ENCODE results near the gene LCN6. TPM values are rescaled to one million over a fixed set of nuclear protein-coding genes. Genes with fewer than 3 reads are reported as not detected.
A peak's percentile ranks its signal among the peaks of the same experiment; 100 is the strongest.

Gene LCN6
- total and polyA plus RNA-seq, 9 of the 15 experiments (the other 6 are each of a cell fraction or from before 2014, with no cell fraction given) = 0.10 to 0.45 (median 0.37) TPM; not detected in 5

GRCh38 chr9:136789523-136789937 is 41.2 kb upstream of the LCN6 start (continued):
- TF ChIP-seq MGA (IDR thresholded peaks at IDR 0.05) = peak; percentile 37; the same call in 1 of the 2 replicates
- TF ChIP-seq DDX20 (tag; IDR thresholded peaks at IDR 0.05; ENCODE audit: low read depth) = peak; percentile 86
- no peak for TF ChIP-seq FOXJ2 (tag; IDR thresholded peaks at IDR 0.05)
- TF ChIP-seq, protein P1, sequence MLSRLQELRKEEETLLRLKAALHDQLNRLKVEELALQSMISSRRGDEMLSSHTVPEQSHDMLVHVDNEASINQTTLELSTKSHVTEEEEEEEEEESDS (CRISPR knock-in tag; IDR thresholded peaks at IDR 0.05) = peak; percentile 28; the same call in 1 of the 2 replicates
- peak; percentile 79 for TF ChIP-seq ZNF41 (CRISPR knock-in tag; conservative IDR thresholded peaks at IDR 0.05)
- no peak for TF ChIP-seq RNF2 (IDR thresholded peaks at IDR 0.05)
- peak; percentile 87 for TF ChIP-seq ZKSCAN8 (CRISPR knock-in tag; IDR thresholded peaks at IDR 0.05)
- TF ChIP-seq, protein P2, sequence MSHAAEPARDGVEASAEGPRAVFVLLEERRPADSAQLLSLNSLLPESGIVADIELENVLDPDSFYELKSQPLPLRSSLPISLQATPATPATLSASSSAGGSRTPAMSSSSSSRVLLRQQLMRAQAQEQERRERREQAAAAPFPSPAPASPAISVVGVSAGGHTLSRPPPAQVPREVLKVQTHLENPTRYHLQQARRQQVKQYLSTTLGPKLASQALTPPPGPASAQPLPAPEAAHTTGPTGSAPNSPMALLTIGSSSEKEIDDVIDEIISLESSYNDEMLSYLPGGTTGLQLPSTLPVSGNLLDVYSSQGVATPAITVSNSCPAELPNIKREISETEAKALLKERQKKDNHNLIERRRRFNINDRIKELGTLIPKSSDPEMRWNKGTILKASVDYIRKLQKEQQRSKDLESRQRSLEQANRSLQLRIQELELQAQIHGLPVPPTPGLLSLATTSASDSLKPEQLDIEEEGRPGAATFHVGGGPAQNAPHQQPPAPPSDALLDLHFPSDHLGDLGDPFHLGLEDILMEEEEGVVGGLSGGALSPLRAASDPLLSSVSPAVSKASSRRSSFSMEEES (CRISPR knock-in tag; IDR thresholded peaks at IDR 0.05) = no peak
- TF ChIP-seq, protein P3, sequence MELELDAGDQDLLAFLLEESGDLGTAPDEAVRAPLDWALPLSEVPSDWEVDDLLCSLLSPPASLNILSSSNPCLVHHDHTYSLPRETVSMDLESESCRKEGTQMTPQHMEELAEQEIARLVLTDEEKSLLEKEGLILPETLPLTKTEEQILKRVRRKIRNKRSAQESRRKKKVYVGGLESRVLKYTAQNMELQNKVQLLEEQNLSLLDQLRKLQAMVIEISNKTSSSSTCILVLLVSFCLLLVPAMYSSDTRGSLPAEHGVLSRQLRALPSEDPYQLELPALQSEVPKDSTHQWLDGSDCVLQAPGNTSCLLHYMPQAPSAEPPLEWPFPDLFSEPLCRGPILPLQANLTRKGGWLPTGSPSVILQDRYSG (tag; conservative IDR thresholded peaks at IDR 0.05; ENCODE audit: low read depth) = peak; percentile 96
- TF ChIP-seq TAF7 (tag; IDR thresholded peaks at IDR 0.05) = peak; percentile 83
- TF ChIP-seq FOXO4 (CRISPR knock-in tag; IDR thresholded peaks at IDR 0.05) = 0 out of 2 replicates have a peak, but pooled peaks have one; percentile 24
- peak; percentile 87 for TF ChIP-seq MECOM (CRISPR knock-in tag; IDR thresholded peaks at IDR 0.05)
- peak; percentile 86 for TF ChIP-seq GTF2A2 (tag; IDR thresholded peaks at IDR 0.05)

Data from K562 (cell line).